Body of pancreas (tissue), 4 donors: ENCODE measurements around the gene HS6ST3.

Experiments
- CTCF ChIP-seq, 7 experiments: fragments of 450-650 bp in 4 of 7; fragments of 200-600 bp in 3 of 7; sonication (generic) in 3 of 7; IDR thresholded peaks; one replicate each; pipeline ENCODE4 v1.5.1; 2016 to 2019; ENCODE audit warnings: antibody characterized with exemption in 7 of 7
- POLR2A ChIP-seq, 3 donors: fragments of 450-650 bp; IDR thresholded peaks; one replicate each; pipeline ENCODE4 v1.6.1; 2016; ENCODE audit warnings: antibody characterized with exemption in 3 of 3, mild to moderate bottlenecking in 2 of 3

GRCh38 chr13:96130818-96131340, 41.0 kb downstream of the HS6ST3 start:
- TF ChIP-seq POLR2A (IDR thresholded peaks at IDR 0.05) (no peak), CTCF (IDR thresholded peaks at IDR 0.05) (no peak)
